Heart left ventricle (tissue), 16 donors: ENCODE measurements around the gene CELF5. TPM values are rescaled to one million over a fixed set of nuclear protein-coding genes. Genes with fewer than 3 reads are reported as not detected.
A peak's percentile ranks its signal among the peaks of the same experiment; 100 is the strongest.

ENCODE experiments used
- ATAC-seq, 4 donors: fragments of 200-7000 bp; cut with Tn5 transposase; one replicate each; pipeline ENCODE4 v1.9.1; 2020 to 2022; ENCODE audit warnings: moderate library complexity in 4 of 4, mild to moderate bottlenecking in 3 of 4, moderate number of reproducible peaks in 1 of 4
- DNase-seq, 5 donors: peaks; one replicate each; pipeline ENCODE4 v3.0.0-alpha.2; 2020
- H3K27ac ChIP-seq, 12 donors: fragments of 200-600 bp; sonication (generic) in 4 of 12; one replicate each; pipeline versions ENCODE4 v1.5.0 to v1.8.0; 2016 to 2022; ENCODE audit warnings: mild to moderate bottlenecking in 2 of 12
- H3K27me3 ChIP-seq, 9 donors: fragments of 200-600 bp; sonication (generic) in 2 of 9; one replicate each; pipeline versions ENCODE4 v1.5.1 to v1.8.0; 2016 to 2022; ENCODE audit warnings: mild to moderate bottlenecking in 3 of 9
- H3K36me3 ChIP-seq, 9 donors: fragments of 200-600 bp; sonication (generic) in 2 of 9; one replicate each; pipeline versions ENCODE4 v1.5.0 to v1.8.0; 2018 to 2022; ENCODE audit warnings: mild to moderate bottlenecking in 2 of 9
- H3K4me1 ChIP-seq, 12 donors: fragments of 200-600 bp; sonication (generic) in 4 of 12; one replicate each; pipeline versions ENCODE4 v1.5.0 to v1.8.0; 2016 to 2022; ENCODE audit warnings: mild to moderate bottlenecking in 3 of 12
- H3K4me3 ChIP-seq, 12 donors: fragments of 200-600 bp; sonication (generic) in 4 of 12; one replicate each; pipeline versions ENCODE4 v1.5.0 to v1.8.0; 2017 to 2022; ENCODE audit warnings: mild to moderate bottlenecking in 9 of 12, moderate library complexity in 4 of 12
- H3K9me3 ChIP-seq, 12 donors: fragments of 200-600 bp; sonication (generic) in 4 of 12; one replicate each; pipeline versions ENCODE4 v1.5.0 to v1.8.0; 2016 to 2022; ENCODE audit warnings: mild to moderate bottlenecking in 1 of 12
- CTCF ChIP-seq, 12 donors: fragments of 200-600 bp; sonication (generic) in 4 of 12; IDR thresholded peaks; one replicate each; pipeline versions ENCODE4 v1.5.0 to v1.8.0; 2018 to 2022; ENCODE audit warnings: antibody characterized with exemption in 12 of 12, mild to moderate bottlenecking in 5 of 12
- POLR2A ChIP-seq, 2 donors: fragments of 450-650 bp; IDR thresholded peaks; one replicate each; pipeline ENCODE4 v1.6.1; 2017; ENCODE audit warnings: antibody characterized with exemption in 2 of 2, mild to moderate bottlenecking in 2 of 2, moderate library complexity in 2 of 2
- WGBS, 4 donors: extraction: QIAGEN DNeasy Blood & Tissue Kit in 2 of 4; methylation state at CpG; one replicate each; pipeline versions ENCODE4 v1.1.5 to v1.1.7; 2013 to 2018; 5-methylcytosine and 5-hydroxymethylcytosine counted together
- intact Hi-C, 10 donors: fragments of 100-400 bp; cut with DNase I; formaldehyde crosslinking; loops; one replicate each; pipeline versions ENCODE4 v1.11.1 to v1.14.2; 2022
- polyA plus RNA-seq, 2 donors: library from polyadenylated mRNA; stranded (reverse); fragments of 200-250 nt; gene quantifications; one replicate each; pipeline ENCODE4 v1.2.3, GENCODE V29; 2013
- total RNA-seq, 9 donors: library from RNA; depleted of rRNA in 2 of 9; stranded (reverse); fragments of >200 nt in 2 of 9; fragmentation: NEBNext Ultra II Directional in 3 of 9; extraction: Animal tissue kit (Norgen Biotek cat#: 25700) in 3 of 9; gene quantifications; one replicate each; pipeline versions ENCODE4 v1.1.0 to v1.2.4, GENCODE V29; 2016 to 2023
- donor health status: ischemic (EF 13 %, LVEDD 7.1; RV severe dilation, severe dysfunction).
- donor health status: healthy with polysubstance abuse.
- donor health status: DM: no; HTN: yes; CAD: no.
- donor health status: DM: no; HTN: no; CAD: no.
- donor health status: ischemic (EF 25% LVEDD 6.9; RV normal size, moderate dysfunction).
- donor health status: ischemic (EF 25% LVEDD 5.7; RV mildly dilated, moderate dysfunction).
- donor health status: healthy.
- donor health status: DM: yes; HTN: yes; CAD: no.
- donor health status: ischemic (EF 35%, LVEDD 5.7; RV mildly dilated, moderate dysfunction).
- donor health status: nonischemic (EF 11% LVEDD 7.7; RV severe dilation, severe dysfunction).
- donor health status: DM: yes; HTN: yes; CAD: no.
- donor health status: PGD.
- donor health status: ischemic (EF 29% LVEDD 5.4; RV normal size, mild dysfunction).
- donor health status: nonischemic (EF 23%, LVEDD 6.1; RV moderate dilation, normal function).

Gene CELF5
- total and polyA plus RNA-seq, 11 donors = not detected

- DNase-seq = no peak
- H3K36me3 ChIP-seq = no peaks in the 10 kb centered on the region
- intact Hi-C loops = no loop called here
- 68 to 77% (median 73%) methylated on average over 5 of the region's 5 CpGs for WGBS, 4 donors
- no peak overlapping the region for H3K27ac ChIP-seq
- no peak overlapping the region for H3K4me3 ChIP-seq
- no peaks in the 10 kb centered on the region for H3K4me1 ChIP-seq
- no peak for TF ChIP-seq CTCF (IDR thresholded peaks at IDR 0.05)
- TF ChIP-seq POLR2A (IDR thresholded peaks at IDR 0.05) = no peak
- peaks cover 0 to 8% (median 0%) of the 10 kb centered on the region in 9 donors for H3K27me3 ChIP-seq
- H3K9me3 ChIP-seq = peaks cover 0 to 5% (median 0%) of the 10 kb centered on the region in 12 donors
- ATAC-seq = no peak
Measured at GRCh38 chr19:3239367-3239766, 14.9 kb downstream of the CELF5 start.

- H3K27ac ChIP-seq = no peak overlapping the region
- H3K4me3 ChIP-seq = no peak overlapping the region
- H3K36me3 ChIP-seq = no peaks in the 10 kb centered on the region
- DNase-seq = peak in 1 of 5 donors; percentile 38
- 42 to 48% (median 45%) methylated on average over 23 of the region's 23 CpGs for WGBS, 4 donors
- H3K27me3 ChIP-seq = peaks cover 0 to 8% (median 0%) of the 10 kb centered on the region in 9 donors
- intact Hi-C loops = no loop called here
- ATAC-seq = peak in 1 of 4 donors; percentile 63
- no peaks in the 10 kb centered on the region for H3K9me3 ChIP-seq
- no peak for TF ChIP-seq CTCF (IDR thresholded peaks at IDR 0.05)
- no peak for TF ChIP-seq POLR2A (IDR thresholded peaks at IDR 0.05)
- H3K4me1 ChIP-seq = no peaks in the 10 kb centered on the region
Measured at GRCh38 chr19:3243819-3244700, 19.6 kb downstream of the CELF5 start.

GRCh38 chr19:3245050-3245449 is 20.6 kb downstream of the CELF5 start:
- no peak overlapping the region for H3K27ac ChIP-seq
- no peaks in the 10 kb centered on the region for H3K9me3 ChIP-seq
- DNase-seq = no peak
- H3K4me3 ChIP-seq = no peak overlapping the region
- TF ChIP-seq POLR2A (IDR thresholded peaks at IDR 0.05) (no peak), CTCF (IDR thresholded peaks at IDR 0.05) (no peak)
- peaks cover 0 to 13% (median 0%) of the 10 kb centered on the region in 9 donors for H3K27me3 ChIP-seq
- 90 to 94% (median 91%) methylated on average over 9 of the region's 9 CpGs for WGBS, 4 donors
- intact Hi-C loops = no loop called here
- H3K36me3 ChIP-seq = no peaks in the 10 kb centered on the region
- no peaks in the 10 kb centered on the region for H3K4me1 ChIP-seq
- ATAC-seq = no peak

GRCh38 chr19:3248728-3249326 is 24.4 kb downstream of the CELF5 start:
- no peak overlapping the region for H3K4me3 ChIP-seq
- no peak for TF ChIP-seq CTCF (IDR thresholded peaks at IDR 0.05)
- TF ChIP-seq POLR2A (IDR thresholded peaks at IDR 0.05) = no peak
- H3K27ac ChIP-seq = no peak overlapping the region
- DNase-seq (no peak), ATAC-seq (no peak)
- WGBS, 4 donors = 40 to 57% (median 49%) methylated on average over 14 of the region's 14 CpGs
- peaks cover 0 to 17% (median 0%) of the 10 kb centered on the region in 9 donors for H3K27me3 ChIP-seq
- H3K36me3 ChIP-seq = no peaks in the 10 kb centered on the region
- peaks cover 0 to 12% (median 0%) of the 10 kb centered on the region in 12 donors for H3K9me3 ChIP-seq
- intact Hi-C loops = no loop called here
- no peaks in the 10 kb centered on the region for H3K4me1 ChIP-seq
